Measurements from ENCODE around the gene PTPN9. TPM values are rescaled to one million over a fixed set of nuclear protein-coding genes. Genes with fewer than 3 reads are reported as not detected.
A peak's percentile ranks its signal among the peaks of the same experiment; 100 is the strongest.
"Not testable (repeated sequence)": the region's sequence is repeated elsewhere in the genome, so short reads cannot be mapped to it uniquely, and the experiment has no call there.

Gene PTPN9
- total RNA-seq, 1 donor from 2014 or later = 23.6 TPM

DNA sequence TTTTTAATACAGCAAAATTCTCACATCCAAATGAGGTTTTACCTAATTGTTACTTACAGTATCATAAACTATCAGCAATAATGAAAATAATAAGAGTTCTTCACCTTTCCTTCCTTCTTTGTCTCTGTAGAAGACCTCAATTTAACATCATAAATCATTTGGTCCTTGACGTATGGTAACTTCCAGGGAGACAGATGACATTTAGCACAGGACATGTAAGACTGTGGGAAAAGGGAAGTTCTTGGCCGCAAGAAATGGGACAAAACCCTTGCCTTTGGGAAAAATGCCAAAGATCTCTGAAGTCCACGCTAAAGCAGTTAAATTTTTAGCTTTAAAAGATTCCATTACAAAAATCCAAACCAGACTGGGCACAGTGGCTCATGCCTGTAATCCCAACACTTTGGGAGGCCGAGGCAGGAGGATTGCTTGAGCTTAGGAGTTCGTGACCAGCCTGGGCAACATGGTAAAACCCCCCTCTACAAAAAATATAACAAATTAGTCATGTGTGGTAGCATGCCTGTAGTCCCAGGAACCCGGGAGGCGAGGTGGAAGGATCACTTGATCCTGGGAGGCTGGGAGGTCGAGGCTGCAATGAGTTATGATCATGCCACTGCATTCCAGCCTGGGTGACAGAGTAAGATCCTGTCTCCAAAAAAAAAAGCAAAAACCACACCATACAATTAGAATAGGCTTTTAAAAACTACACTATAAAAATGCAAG lies 8.8 kb downstream of the PTPN9 start:
- H3K27me3 Mint-ChIP-seq = no peaks in the 10 kb centered on the region
- intact Hi-C loops (cut with micrococcal nuclease) = no loop called here

DNA sequence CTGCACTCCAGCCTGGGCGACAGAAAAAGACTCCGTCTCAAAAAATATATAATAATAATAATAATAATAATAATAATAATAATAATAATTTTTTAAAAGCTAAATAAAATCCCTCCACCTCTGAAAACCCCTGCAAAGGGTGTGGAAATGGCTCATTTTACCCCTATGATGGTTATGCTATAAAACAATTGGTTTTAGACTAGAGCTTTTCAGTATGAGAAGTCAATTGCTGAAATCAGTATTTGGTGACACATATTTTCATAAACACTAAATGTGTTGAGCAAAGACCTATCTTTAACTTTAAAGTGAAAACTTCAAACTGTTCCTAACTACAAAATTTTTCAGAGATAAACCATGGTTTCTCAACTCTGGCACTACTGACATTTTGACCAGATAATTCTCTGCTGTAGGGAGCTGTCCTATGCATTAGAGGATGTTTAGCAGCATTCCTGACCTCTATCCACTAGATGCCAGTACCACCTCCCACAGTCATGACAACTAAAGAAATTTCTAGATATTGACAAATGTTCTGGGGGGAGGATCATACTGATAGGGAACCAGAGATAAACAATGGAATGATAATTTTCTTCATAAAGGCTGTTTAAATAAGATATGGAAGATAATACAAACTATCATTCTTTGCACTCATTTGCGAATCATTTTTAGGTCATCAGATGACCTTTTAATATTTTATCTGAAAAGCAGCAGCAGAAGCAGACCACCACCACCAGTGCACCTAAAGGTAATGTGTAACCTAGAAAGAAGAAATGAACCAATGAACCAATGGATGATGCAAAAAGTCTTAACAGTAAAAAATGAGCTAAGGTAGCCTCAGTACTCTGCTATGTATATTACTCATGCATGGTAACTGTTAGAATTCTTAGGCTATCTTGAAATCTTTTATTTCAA lies 13.8 kb downstream of the PTPN9 start:
- no peak for DNase-seq
- no peak overlapping the region for H3K27ac Mint-ChIP-seq
- H3K4me3 Mint-ChIP-seq = no peak overlapping the region
- peaks cover 11% of the 10 kb centered on the region for H3K36me3 Mint-ChIP-seq (ENCODE audit: low read depth)
- H3K9me3 Mint-ChIP-seq = no peaks in the 10 kb centered on the region
- no peaks in the 10 kb centered on the region for H3K27me3 Mint-ChIP-seq
- peaks cover 9% of the 10 kb centered on the region for H3K4me1 Mint-ChIP-seq
- intact Hi-C loops (cut with micrococcal nuclease) = no loop called here

More for the DNA sequence above, 8.8 kb downstream of the PTPN9 start:
- peaks cover 14% of the 10 kb centered on the region for H3K36me3 Mint-ChIP-seq (ENCODE audit: low read depth)
- no peak for DNase-seq
- H3K27ac Mint-ChIP-seq = no peak overlapping the region
- no peak overlapping the region for H3K4me3 Mint-ChIP-seq
- peaks cover 20% of the 10 kb centered on the region for H3K4me1 Mint-ChIP-seq
- H3K9me3 Mint-ChIP-seq = no peaks in the 10 kb centered on the region

GRCh38 chr15:75561888-75562287 lies 17.2 kb downstream of the PTPN9 start:
- no peaks in the 10 kb centered on the region for H3K9me3 Mint-ChIP-seq
- DNase-seq = no peak
- H3K4me3 Mint-ChIP-seq = no peak overlapping the region
- H3K27ac Mint-ChIP-seq = no peak overlapping the region
- intact Hi-C loops (cut with micrococcal nuclease) = no loop called here
- H3K27me3 Mint-ChIP-seq = no peaks in the 10 kb centered on the region
- H3K4me1 Mint-ChIP-seq = peaks cover 3% of the 10 kb centered on the region
- peaks cover 10% of the 10 kb centered on the region for H3K36me3 Mint-ChIP-seq (ENCODE audit: low read depth)

- H3K36me3 Mint-ChIP-seq (ENCODE audit: low read depth); H3K4me3 Mint-ChIP-seq; H3K27ac Mint-ChIP-seq; DNase-seq; H3K4me1 Mint-ChIP-seq; intact Hi-C loops (cut with micrococcal nuclease); H3K27me3 Mint-ChIP-seq; H3K9me3 Mint-ChIP-seq: not testable (repeated sequence)
Observed at GRCh38 chr15:75559360-75559759, 19.8 kb downstream of the PTPN9 start.

GRCh38 chr15:75558955-75559354 lies 20.2 kb downstream of the PTPN9 start:
- intact Hi-C loops (cut with micrococcal nuclease); H3K4me1 Mint-ChIP-seq: not testable (repeated sequence)

DNA sequence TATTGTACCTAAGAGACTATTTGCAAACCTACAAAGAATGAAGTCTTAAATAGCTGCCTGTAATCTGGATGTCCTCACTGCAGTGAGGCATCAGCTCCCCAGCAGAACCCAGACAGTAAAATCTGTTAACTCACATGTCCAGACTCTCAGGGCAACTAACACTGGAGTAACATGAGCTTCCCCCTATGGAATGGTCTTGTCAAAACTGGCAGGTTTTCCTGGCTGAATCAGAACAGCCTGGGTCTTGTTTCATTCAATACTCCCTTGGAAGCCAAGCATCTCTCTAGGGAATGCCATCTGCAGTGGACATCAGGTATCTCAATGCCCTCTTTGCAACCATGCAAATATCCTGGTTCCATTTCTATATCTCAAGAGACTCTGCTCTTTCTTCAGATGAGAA lies 24.4 kb downstream of the PTPN9 start:
- peaks cover 7% of the 10 kb centered on the region for H3K4me1 Mint-ChIP-seq
- intact Hi-C loops (cut with micrococcal nuclease) = no loop called here

More at GRCh38 chr15:75558955-75559354, 20.2 kb downstream of the PTPN9 start:
- H3K36me3 Mint-ChIP-seq (ENCODE audit: low read depth); H3K27ac Mint-ChIP-seq; H3K27me3 Mint-ChIP-seq; H3K9me3 Mint-ChIP-seq; H3K4me3 Mint-ChIP-seq; DNase-seq: not testable (repeated sequence)

GRCh38 chr15:75553659-75554058 lies 25.5 kb downstream of the PTPN9 start:
- intact Hi-C loops (cut with micrococcal nuclease) = no loop called here
- H3K36me3 Mint-ChIP-seq (ENCODE audit: low read depth) = peaks cover 1% of the 10 kb centered on the region
- no peak overlapping the region for H3K4me3 Mint-ChIP-seq
- no peak for DNase-seq
- no peaks in the 10 kb centered on the region for H3K9me3 Mint-ChIP-seq
- no peak overlapping the region for H3K27ac Mint-ChIP-seq
- H3K27me3 Mint-ChIP-seq = no peaks in the 10 kb centered on the region
- H3K4me1 Mint-ChIP-seq = peaks cover 7% of the 10 kb centered on the region

More for the DNA sequence above, 24.4 kb downstream of the PTPN9 start:
- no peak overlapping the region for H3K4me3 Mint-ChIP-seq
- no peak for DNase-seq
- H3K9me3 Mint-ChIP-seq = no peaks in the 10 kb centered on the region
- no peak overlapping the region for H3K27ac Mint-ChIP-seq
- H3K27me3 Mint-ChIP-seq = no peaks in the 10 kb centered on the region
- H3K36me3 Mint-ChIP-seq (ENCODE audit: low read depth) = peaks cover 4% of the 10 kb centered on the region

DNA sequence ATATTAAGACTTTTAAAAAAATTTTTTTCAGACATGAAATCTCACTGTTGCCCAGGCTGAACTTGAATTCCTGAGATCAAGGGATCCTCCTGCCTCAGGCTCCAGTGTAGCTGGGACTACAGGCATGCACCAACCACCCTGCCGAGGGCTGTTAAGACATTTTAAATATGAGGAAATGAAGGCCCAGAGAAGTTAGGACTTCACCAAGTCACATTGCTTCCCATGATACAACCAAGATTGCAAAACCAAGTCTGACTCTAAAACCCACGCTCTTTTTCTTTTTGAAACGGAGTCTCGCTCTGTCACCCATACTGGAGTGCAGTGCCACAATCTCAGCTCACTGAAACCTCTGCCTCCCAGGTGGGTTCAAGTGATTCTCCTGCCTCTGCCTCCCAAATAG lies 28.0 kb downstream of the PTPN9 start:
- H3K27ac Mint-ChIP-seq = no peak overlapping the region
- H3K27me3 Mint-ChIP-seq = no peaks in the 10 kb centered on the region
- DNase-seq = no peak
- intact Hi-C loops (cut with micrococcal nuclease) = no loop called here
- H3K36me3 Mint-ChIP-seq (ENCODE audit: low read depth) = no peaks in the 10 kb centered on the region
- H3K4me3 Mint-ChIP-seq = no peak overlapping the region
- H3K4me1 Mint-ChIP-seq = peaks cover 7% of the 10 kb centered on the region
- H3K9me3 Mint-ChIP-seq = no peaks in the 10 kb centered on the region

GRCh38 chr15:75545064-75545463 lies 34.1 kb downstream of the PTPN9 start:
- DNase-seq = no peak
- Mint-ChIP-seq H3K27me3 (no peaks in the 10 kb centered on the region), H3K4me3 (no peak overlapping the region), H3K4me1 (peaks cover 13% of the 10 kb centered on the region), H3K9me3 (no peaks in the 10 kb centered on the region), H3K27ac (no peak overlapping the region), H3K36me3 (ENCODE audit: low read depth) (peaks cover 6% of the 10 kb centered on the region)
- intact Hi-C loops (cut with micrococcal nuclease) = no loop called here

GRCh38 chr15:75544359-75544758 lies 34.8 kb downstream of the PTPN9 start:
- Mint-ChIP-seq H3K4me1 (peaks cover 15% of the 10 kb centered on the region), H3K27me3 (no peaks in the 10 kb centered on the region)

DNA sequence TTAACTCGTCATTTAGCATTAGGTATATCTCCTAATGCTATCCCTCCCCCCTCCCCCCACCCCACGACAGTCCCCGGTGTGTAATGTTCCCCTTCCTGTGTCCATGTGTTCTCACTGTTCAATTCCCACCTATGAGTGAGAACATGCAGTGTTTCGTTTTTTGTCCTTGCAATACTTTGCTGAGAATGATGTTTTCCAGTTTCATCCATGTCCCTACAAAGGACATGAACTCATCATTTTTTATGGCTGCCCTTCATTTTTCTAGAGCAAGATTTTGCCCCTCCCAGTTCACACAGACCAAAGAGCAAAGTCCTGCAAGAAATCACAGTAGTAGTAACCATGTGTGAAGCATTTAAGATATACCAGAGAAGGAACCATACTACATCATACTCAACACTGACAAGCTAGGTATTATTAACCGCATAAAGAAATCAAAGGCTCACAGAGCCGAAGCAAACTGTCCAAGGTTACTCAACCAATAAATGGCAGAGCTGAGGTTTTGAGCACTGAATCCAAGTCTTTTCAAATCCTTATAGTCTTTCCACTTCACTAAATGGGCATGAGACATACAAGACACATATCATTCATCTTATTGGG lies 36.1 kb downstream of the PTPN9 start:
- H3K4me3 Mint-ChIP-seq; H3K9me3 Mint-ChIP-seq; H3K27me3 Mint-ChIP-seq; DNase-seq; H3K36me3 Mint-ChIP-seq (ENCODE audit: low read depth); intact Hi-C loops (cut with micrococcal nuclease); H3K27ac Mint-ChIP-seq: not testable (repeated sequence)
- H3K4me1 Mint-ChIP-seq = peaks cover 15% of the 10 kb centered on the region

More at GRCh38 chr15:75544359-75544758, 34.8 kb downstream of the PTPN9 start:
- Mint-ChIP-seq H3K36me3 (ENCODE audit: low read depth) (peaks cover 6% of the 10 kb centered on the region), H3K27ac (no peak overlapping the region), H3K9me3 (no peaks in the 10 kb centered on the region), H3K4me3 (no peak overlapping the region)
- no peak for DNase-seq
- intact Hi-C loops (cut with micrococcal nuclease) = no loop called here

DNA sequence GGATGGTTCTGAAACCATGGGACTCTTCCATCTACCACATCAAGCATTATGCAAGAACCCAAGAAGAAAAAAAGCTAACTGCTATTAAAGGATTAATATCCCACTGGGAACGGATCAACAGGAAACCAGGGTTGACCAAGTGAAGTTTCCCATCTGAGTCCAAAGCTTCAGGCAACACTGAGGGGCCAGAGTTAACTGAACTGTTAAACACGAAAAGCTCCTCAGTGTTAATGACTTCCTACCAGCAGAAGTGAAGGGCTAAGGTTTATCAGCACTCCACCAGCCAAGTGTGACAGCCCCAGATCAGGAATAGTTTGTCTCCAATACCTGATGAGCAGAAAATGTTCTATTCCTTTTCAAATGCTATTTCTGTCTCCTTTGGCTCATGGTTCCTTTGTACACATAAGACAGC lies 36.7 kb downstream of the PTPN9 start:
- no peak overlapping the region for H3K27ac Mint-ChIP-seq
- peaks cover 15% of the 10 kb centered on the region for H3K4me1 Mint-ChIP-seq
- intact Hi-C loops (cut with micrococcal nuclease) = no loop called here
- peaks cover 9% of the 10 kb centered on the region for H3K36me3 Mint-ChIP-seq (ENCODE audit: low read depth)
- H3K27me3 Mint-ChIP-seq = no peaks in the 10 kb centered on the region
- H3K4me3 Mint-ChIP-seq = no peak overlapping the region
- no peak for DNase-seq
- H3K9me3 Mint-ChIP-seq = no peaks in the 10 kb centered on the region

DNA sequence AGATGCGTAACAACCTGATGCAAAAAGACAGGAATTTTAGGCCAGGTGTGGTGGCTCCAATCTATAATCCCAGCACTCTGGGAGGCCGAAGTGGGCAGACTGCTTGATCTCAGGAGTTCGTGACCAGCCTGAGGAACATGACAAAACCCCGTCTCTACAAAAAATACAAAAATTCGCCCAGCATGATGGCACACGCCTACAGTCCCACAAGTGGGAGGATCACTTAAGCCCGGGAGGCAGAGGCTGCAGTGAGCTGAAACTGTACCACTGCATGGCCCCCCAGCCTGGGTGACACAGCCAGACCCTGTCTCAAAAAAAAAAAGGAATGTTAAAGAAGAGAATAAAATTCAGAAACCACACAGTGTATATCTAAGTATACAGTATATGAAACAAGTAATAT lies 40.7 kb downstream of the PTPN9 start:
- DNase-seq = no peak
- Mint-ChIP-seq H3K27me3 (no peaks in the 10 kb centered on the region), H3K9me3 (no peaks in the 10 kb centered on the region), H3K4me3 (no peak overlapping the region), H3K36me3 (ENCODE audit: low read depth) (peaks cover 8% of the 10 kb centered on the region), H3K27ac (no peak overlapping the region), H3K4me1 (peaks cover 17% of the 10 kb centered on the region)
- intact Hi-C loops (cut with micrococcal nuclease) = no loop called here

- Mint-ChIP-seq H3K9me3 (no peaks in the 10 kb centered on the region), H3K4me3 (no peak overlapping the region), H3K36me3 (ENCODE audit: low read depth) (peaks cover 6% of the 10 kb centered on the region), H3K27ac (peak overlapping the region; percentile 18), H3K27me3 (no peaks in the 10 kb centered on the region), H3K4me1 (peaks cover 11% of the 10 kb centered on the region)
- intact Hi-C loops (cut with micrococcal nuclease) = no loop called here
- DNase-seq = no peak
Observed at GRCh38 chr15:75533945-75534344, 45.2 kb downstream of the PTPN9 start.

Measured in activated CD4-positive, alpha-beta T cell treated with anti-CD3 and anti-CD28 coated beads, Interleukin-2, amount 10 ng/mL, durations not matched to agents 24 days and 14 days (primary cell).